ENCODE data around the gene ARHGEF7.
"Not testable (repeated sequence)": the region's sequence is repeated elsewhere in the genome, so short reads cannot be mapped to it uniquely, and the experiment has no call there.

Gene ARHGEF7

DNA sequence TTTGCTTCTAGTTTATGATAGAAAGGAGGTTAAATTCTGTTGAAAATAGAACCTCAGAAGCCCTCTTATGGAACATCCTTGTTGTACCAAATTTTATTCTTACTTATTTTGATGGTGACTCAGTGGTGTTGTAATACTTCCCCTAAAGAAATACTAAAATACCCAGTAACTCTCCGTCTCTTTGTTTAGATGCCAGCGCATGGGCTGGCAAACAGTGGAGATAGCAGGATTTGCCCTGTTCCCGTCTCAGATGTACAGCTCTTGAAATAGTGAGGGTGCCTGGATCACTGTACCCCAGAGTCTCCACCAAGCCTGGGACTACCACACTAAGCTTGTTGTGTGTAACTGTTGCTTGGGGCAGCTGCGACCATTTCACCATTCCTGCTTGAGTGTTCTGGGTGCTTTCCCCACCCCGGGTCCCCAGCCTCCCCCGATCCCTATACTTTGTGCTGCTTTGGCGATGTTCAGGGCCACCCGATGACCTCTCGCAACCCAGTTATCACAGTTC is 138.3 kb downstream of the ARHGEF7 start:
- no peak for DNase-seq (ENCODE audit: low read depth)

DNA sequence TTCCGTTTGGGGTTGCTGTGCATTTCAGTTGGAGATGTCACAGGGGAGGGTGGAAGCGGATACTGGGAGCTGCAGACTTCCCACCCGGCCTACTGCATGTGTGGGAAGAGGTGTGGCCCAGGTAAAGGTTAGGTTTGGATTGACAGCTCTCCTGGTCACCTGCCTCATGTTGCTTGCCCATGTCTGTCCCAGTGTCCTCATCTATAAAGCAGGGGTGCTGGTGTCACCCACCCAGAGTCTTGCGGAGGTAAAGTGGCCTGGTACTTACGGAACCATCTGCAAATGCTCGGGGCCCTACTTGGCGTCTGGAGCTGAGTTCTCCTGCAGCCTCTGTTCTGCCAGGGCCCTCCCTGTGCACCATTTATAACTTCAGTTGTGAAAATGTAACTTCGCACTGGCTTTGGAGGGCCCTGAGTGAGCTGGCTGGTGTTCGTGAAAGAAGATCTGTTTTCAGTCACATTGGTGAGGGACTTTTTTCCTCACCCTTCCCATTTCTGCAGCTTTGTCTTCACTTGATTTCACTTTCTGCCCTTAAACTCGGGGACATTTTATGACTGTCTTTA is 140.2 kb downstream of the ARHGEF7 start:
- DNase-seq (ENCODE audit: low read depth) = no peak

DNA sequence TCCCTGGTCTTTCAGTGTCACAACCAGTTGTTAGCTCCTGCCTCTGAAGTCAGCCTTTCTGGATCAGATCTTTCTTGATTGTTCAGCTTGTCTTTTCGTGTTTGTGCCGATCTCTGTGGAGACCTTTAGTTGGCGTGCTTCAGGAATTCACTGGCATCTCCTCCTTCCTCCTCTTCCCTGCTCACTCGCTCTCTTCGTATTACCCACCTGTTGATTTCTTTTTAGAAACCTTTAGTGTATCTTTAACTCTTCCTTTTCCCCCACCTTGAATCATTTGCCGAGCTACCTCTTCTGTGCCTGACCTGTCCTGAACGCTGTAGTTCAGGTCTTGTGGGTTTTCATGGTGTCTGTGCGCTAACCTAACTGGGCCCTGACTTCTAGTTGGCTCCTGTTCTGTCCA is 141.3 kb downstream of the ARHGEF7 start:
- no peak for DNase-seq (ENCODE audit: low read depth)

DNA sequence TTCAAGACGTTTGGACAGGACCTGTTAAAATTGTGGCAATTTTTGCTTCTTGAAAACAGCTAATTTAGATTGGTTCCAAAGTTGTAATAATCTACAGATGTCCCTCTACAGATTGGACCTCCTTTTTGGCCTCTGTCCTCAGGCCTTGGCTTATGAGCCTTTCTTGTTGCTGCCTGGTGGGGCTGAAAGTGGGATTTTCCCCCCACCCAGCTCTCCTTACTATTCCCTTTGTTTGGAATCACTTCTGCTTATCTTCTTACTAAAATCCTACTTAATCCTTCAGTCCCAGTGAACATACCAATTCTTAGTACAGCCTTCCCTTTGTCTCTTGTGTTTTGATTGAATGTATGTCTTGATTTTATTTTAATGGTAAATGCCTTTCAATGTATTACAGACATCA is 141.8 kb downstream of the ARHGEF7 start:
- no peak for DNase-seq (ENCODE audit: low read depth)

- DNase-seq (ENCODE audit: low read depth) = not testable (repeated sequence)
Measured at GRCh38 chr13:111257899-111258298, 142.8 kb downstream of the ARHGEF7 start.

GRCh38 chr13:111258637-111259036 is 143.5 kb downstream of the ARHGEF7 start:
- no peak for DNase-seq (ENCODE audit: low read depth)

- no peak for DNase-seq (ENCODE audit: low read depth)
Measured at GRCh38 chr13:111259058-111259457, 143.9 kb downstream of the ARHGEF7 start.

GRCh38 chr13:111261326-111261725 is 146.2 kb downstream of the ARHGEF7 start:
- no peak for DNase-seq (ENCODE audit: low read depth)

DNA sequence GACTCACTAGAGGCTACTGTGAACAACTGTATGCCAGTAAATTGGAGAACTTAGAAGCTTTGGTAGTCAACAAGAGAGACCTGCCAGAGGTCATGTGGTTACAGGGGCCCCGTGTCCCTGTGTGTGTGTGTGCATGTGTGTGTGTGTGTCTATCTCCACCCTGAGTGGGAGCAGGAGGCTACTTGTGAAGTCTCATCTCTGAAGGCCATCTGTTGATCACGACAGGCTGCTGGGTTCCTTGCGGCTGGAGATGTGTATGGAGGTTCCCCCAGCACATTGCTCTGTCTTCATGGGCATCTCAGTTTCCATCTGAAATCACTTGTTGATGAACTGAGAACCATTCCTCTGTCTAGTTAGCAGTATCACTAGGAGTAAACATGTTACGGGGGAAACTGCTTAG is 147.2 kb downstream of the ARHGEF7 start:
- no peak for DNase-seq (ENCODE audit: low read depth)

GRCh38 chr13:111262715-111263114 is 147.6 kb downstream of the ARHGEF7 start:
- no peak for DNase-seq (ENCODE audit: low read depth)

DNA sequence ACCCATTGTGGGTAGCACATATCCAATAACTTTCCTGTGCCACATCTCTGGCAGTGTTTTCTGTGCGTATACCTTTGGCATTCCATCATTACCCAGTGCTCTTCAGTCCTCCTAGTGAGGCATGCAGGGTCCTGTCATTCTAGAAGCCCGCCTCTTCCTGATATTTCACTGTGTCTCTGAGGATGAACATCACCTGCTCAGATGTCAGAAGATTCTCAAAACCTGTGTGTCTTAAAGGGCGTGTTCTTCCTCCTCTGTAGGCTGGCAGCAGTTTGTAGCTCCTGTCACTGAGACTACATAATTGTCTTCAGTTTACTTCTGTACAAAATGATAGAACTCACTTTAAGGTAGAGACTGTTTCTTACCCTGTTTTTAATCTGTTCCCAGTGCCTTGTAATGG is 148.5 kb downstream of the ARHGEF7 start:
- no peak for DNase-seq (ENCODE audit: low read depth)

- DNase-seq (ENCODE audit: low read depth) = no peak
Measured at GRCh38 chr13:111265006-111265700, 150.0 kb downstream of the ARHGEF7 start.

- DNase-seq (ENCODE audit: low read depth) = no peak
Measured at GRCh38 chr13:111265701-111266035, 150.6 kb downstream of the ARHGEF7 start.

- DNase-seq (ENCODE audit: low read depth) = no peak
Measured at GRCh38 chr13:111267205-111267604, 152.1 kb downstream of the ARHGEF7 start.

DNA sequence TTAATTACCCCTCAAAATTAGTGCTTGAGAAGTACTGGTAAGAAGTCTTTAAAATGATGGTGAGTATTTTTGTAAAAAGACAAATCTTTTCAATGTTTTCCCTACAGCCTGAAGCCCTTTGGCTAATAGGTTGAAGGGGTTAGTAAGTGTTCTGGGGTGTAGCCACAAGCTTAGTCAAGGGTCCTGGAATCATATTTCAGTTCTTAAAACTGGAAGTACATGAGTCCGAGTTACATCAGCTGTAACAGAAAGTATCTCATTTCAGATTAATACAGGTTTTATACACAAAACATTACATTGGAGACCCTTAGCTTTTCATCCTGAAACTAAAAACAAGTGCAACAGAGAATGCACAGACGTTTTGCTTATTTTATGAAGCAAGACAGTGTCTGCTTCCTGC is 152.7 kb downstream of the ARHGEF7 start:
- no peak for DNase-seq (ENCODE audit: low read depth)

- DNase-seq (ENCODE audit: low read depth) = no peak
Measured at GRCh38 chr13:111269508-111269907, 154.4 kb downstream of the ARHGEF7 start.

- DNase-seq (ENCODE audit: low read depth) = no peak
Measured at GRCh38 chr13:111270126-111270525, 155.0 kb downstream of the ARHGEF7 start.

- DNase-seq (ENCODE audit: low read depth) = no peak
Measured at GRCh38 chr13:111270765-111271698, 155.9 kb downstream of the ARHGEF7 start.

- no peak for DNase-seq (ENCODE audit: low read depth)
Measured at GRCh38 chr13:111272117-111272516, 157.0 kb downstream of the ARHGEF7 start.

DNA sequence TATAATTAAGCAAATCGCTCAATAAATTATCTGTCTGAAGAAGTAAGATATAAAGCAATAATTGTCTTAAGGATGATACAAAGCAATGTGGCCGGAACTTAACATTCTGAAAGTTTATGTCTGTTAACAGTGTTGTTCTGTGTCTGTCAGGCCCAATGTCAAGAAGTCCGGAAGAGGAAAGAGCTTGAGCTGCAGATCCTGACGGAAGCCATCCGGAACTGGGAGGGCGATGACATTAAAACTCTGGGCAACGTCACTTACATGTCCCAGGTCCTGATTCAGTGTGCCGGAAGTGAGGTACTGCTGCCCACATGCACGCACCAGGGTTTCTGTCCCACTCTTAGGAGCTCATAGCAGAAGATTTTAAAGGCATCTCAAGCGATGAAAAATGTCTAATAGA is 160.3 kb downstream of the ARHGEF7 start:
- no peak for DNase-seq (ENCODE audit: low read depth)

GRCh38 chr13:111275995-111276618 is 161.0 kb downstream of the ARHGEF7 start:
- DNase-seq (ENCODE audit: low read depth) = no peak

DNA sequence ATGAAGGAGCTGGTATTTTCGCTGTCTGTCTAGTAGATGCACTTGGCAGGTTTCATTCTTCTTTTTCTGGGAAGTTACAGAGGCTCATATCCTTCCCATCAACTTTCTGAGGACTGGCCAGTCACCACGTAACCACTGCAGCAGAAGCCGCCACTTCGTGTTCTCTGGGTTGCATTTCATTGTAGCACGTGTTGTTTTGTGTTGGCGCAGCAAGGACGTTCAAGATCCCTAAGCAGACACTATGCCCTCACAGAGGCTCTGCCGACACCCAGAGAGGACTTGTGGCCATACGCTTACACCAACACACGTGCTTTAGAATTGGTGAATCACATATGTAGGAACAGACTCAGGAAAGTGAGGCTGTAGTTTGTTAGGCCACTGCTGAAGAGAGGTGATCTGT is 163.1 kb downstream of the ARHGEF7 start:
- DNase-seq (ENCODE audit: low read depth) = no peak

Data from stimulated activated CD8-positive, alpha-beta memory T cell treated with anti-CD3 and anti-CD28 coated beads, Interleukin-4, amount 100 ng/mL, for 24 hours (primary cell).